K562 (cell line): Measurements from ENCODE around the gene DPP3. TPM values are rescaled to one million over a fixed set of nuclear protein-coding genes. Genes with fewer than 3 reads are reported as not detected.

Source experiments
- POLR2H ChIP-seq: IDR thresholded peaks from 2 replicates; pipeline ENCODE4 v1.6.1; 2016; ENCODE audit warnings: missing genetic modification characterization, low read depth, mild to moderate bottlenecking, control low read depth, missing compliant biosample characterization, moderate library complexity
- STAT5A ChIP-seq: IDR thresholded peaks from 2 replicates; pipeline ENCODE4 v1.6.1; 2012; ENCODE audit warnings: low read length, inconsistent platforms, borderline replicate concordance
- ZNF3 ChIP-seq: fragments of 250-450 bp; sonication (Bioruptor Pico); IDR thresholded peaks from 2 replicates; pipeline ENCODE4 v1.5.0; 2021; ENCODE audit warnings: mild to moderate bottlenecking, moderate library complexity
- polyA plus RNA-seq, 8 experiments: library from polyadenylated mRNA; depleted of rRNA in 4 of 8; stranded (reverse) in 5 of 8; unstranded in 3 of 8; fragments of >200 nt; fragmentation: Nextera tagmentation in 2 of 8; fragmentation: Illumina TruSeq in 1 of 8; extraction: Ambion mirVana in 2 of 8; extraction: Trizol in 1 of 8; gene quantifications; 2 replicates each; pipeline versions ENCODE4 v1.2.1 to v1.2.3, GENCODE V29; 2011 to 2014; ENCODE audit warnings: inconsistent platforms in 1 of 8, missing spikeins in 1 of 8
- total RNA-seq, 7 experiments: library from RNA; depleted of rRNA in 6 of 7; stranded (reverse); fragments of >200 nt in 6 of 7; fragmentation: Illumina TruSeq in 2 of 7; extraction: Trizol in 2 of 7; gene quantifications; 2 replicates each; pipeline versions ENCODE4 v1.2.1 to v1.2.3, GENCODE V29; 2011 to 2021; ENCODE audit warnings: low replicate concordance in 1 of 7
- TF ChIP-seq, protein P1 (sequence below): fragments of 450-650 bp; IDR thresholded peaks from 2 replicates; pipeline ENCODE4 v1.6.1; 2016; ENCODE audit warnings: low read depth

The DPP3 gene
- total and polyA plus RNA-seq, 9 of the 15 experiments (the other 6 are each of a cell fraction or from before 2014, with no cell fraction given), result 3.7 to 69.2 (median 43.3) TPM

DNA sequence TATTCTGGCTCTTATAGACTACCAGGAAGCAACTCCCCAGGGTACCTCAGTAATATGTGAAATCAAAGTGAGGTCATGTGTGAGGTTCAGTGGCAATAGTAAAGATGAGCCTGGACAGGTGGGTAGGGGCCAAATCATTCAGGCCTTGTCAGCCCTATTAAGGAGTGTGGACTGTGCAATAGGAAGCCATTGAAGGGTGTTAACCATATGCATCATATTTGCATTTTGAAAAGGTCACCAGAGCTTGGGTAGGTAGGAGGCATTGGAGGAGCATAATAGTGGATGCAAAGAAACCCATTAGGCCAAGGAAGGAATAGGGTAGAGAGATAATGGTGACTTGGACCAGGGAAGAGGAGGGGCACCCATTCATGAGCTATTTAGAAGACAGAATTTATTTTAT, 33.2 kb upstream of the DPP3 start (continued):
- TF ChIP-seq, protein P1, sequence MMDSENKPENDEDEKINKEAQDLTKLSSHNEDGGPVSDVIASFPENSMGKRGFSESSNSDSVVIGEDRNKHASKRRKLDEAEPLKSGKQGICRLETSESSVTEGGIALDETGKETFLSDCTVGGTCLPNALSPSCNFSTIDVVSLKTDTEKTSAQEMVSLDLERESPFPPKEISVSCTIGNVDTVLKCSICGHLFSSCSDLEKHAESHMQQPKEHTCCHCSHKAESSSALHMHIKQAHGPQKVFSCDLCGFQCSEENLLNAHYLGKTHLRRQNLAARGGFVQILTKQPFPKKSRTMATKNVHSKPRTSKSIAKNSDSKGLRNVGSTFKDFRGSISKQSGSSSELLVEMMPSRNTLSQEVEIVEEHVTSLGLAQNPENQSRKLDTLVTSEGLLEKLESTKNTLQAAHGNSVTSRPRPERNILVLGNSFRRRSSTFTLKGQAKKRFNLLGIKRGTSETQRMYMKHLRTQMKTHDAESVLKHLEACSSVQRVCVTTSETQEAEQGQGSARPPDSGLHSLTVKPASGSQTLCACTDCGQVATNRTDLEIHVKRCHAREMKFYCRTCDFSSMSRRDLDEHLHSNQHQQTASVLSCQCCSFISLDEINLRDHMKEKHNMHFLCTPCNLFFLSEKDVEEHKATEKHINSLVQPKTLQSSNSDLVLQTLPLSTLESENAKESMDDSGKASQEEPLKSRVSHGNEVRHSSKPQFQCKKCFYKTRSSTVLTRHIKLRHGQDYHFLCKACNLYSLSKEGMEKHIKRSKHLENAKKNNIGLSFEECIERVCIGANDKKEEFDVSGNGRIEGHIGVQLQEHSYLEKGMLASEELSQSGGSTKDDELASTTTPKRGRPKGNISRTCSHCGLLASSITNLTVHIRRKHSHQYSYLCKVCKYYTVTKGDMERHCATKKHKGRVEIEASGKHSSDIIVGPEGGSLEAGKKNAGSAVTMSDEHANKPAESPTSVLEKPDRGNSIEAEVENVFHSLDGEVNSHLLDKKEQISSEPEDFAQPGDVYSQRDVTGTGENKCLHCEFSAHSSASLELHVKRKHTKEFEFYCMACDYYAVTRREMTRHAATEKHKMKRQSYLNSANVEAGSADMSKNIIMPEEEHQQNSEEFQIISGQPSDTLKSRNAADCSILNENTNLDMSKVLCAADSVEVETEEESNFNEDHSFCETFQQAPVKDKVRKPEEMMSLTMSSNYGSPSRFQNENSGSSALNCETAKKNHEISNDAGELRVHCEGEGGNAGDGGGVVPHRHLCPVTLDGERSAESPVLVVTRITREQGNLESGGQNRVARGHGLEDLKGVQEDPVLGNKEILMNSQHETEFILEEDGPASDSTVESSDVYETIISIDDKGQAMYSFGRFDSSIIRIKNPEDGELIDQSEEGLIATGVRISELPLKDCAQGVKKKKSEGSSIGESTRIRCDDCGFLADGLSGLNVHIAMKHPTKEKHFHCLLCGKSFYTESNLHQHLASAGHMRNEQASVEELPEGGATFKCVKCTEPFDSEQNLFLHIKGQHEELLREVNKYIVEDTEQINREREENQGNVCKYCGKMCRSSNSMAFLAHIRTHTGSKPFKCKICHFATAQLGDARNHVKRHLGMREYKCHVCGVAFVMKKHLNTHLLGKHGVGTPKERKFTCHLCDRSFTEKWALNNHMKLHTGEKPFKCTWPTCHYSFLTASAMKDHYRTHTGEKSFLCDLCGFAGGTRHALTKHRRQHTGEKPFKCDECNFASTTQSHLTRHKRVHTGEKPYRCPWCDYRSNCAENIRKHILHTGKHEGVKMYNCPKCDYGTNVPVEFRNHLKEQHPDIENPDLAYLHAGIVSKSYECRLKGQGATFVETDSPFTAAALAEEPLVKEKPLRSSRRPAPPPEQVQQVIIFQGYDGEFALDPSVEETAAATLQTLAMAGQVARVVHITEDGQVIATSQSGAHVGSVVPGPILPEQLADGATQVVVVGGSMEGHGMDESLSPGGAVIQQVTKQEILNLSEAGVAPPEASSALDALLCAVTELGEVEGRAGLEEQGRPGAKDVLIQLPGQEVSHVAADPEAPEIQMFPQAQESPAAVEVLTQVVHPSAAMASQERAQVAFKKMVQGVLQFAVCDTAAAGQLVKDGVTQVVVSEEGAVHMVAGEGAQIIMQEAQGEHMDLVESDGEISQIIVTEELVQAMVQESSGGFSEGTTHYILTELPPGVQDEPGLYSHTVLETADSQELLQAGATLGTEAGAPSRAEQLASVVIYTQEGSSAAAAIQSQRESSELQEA, result no peak
- TF ChIP-seq STAT5A, result no peak
- no peak for TF ChIP-seq POLR2H (tag)
- TF ChIP-seq ZNF3 (CRISPR knock-in tag), result no peak
